HG03439 (cell line): ENCODE measurements around the gene CADPS.

Source experiments
- ATAC-seq: cut with Tn5 transposase; IDR thresholded peaks from one replicate; pipeline ENCODE4 v1.9.1; 2021; ENCODE audit warnings: mild to moderate bottlenecking, moderate library complexity; ENCODE audit not compliant: unreplicated experiment

CADPS gene

GRCh38 chr3:62562596-62562995 is 312.6 kb downstream of the CADPS start:
- ATAC-seq, result no peak

GRCh38 chr3:62562017-62562416 is 313.2 kb downstream of the CADPS start:
- ATAC-seq, result no peak

DNA sequence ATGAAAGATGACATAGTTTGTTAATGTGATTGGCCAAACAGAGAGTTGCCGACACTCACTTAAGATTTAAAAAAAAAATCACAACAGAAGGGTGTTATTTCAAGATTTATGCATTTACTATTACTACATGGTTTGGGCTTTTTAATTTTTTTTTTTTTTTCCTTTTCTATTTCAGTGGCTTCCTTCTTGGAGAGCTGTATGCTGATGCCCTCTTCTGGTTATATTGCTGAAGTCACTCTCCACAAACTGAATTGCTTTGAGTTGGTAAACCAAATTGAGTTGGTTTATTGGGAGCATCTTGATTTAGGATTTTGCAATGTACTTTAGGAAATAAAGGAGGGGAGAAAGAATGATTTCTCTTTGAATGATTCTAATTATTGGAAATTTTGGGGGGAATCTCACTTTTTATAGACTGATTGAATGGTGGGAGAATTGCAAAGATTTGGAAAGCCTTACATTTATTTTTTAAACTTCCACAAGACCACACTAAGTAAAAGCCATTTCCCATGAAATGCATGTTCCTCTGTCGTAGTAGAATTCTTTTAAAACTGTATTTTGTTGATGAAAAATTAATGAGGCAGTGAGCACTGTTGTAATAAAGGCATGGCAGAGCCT is 315.3 kb downstream of the CADPS start:
- ATAC-seq, result no peak

- no peak for ATAC-seq
These were observed 316.6 kb downstream of the CADPS start for GRCh38 chr3:62558549-62559112.

DNA sequence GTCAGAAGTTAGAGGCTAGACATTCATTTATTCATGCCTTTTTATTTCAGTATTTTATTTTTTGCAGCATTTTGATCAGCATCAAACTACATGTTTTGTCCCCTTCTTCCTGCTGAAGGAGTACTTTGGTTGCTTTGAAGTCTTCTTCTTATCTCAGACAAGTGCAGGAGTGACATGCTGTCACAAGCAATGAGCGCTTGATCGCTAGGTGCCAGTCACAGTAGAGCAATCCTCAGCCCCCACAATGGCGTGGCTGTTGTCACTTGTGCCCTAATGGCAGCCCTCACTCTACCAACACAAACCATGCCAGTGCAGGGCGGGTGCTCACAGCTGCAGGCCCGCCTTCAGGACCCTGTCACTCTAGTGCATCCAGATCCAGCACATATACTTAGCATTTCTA is 317.2 kb downstream of the CADPS start:
- ATAC-seq, result no peak

GRCh38 chr3:62557450-62557849 is 317.8 kb downstream of the CADPS start:
- ATAC-seq, result no peak

DNA sequence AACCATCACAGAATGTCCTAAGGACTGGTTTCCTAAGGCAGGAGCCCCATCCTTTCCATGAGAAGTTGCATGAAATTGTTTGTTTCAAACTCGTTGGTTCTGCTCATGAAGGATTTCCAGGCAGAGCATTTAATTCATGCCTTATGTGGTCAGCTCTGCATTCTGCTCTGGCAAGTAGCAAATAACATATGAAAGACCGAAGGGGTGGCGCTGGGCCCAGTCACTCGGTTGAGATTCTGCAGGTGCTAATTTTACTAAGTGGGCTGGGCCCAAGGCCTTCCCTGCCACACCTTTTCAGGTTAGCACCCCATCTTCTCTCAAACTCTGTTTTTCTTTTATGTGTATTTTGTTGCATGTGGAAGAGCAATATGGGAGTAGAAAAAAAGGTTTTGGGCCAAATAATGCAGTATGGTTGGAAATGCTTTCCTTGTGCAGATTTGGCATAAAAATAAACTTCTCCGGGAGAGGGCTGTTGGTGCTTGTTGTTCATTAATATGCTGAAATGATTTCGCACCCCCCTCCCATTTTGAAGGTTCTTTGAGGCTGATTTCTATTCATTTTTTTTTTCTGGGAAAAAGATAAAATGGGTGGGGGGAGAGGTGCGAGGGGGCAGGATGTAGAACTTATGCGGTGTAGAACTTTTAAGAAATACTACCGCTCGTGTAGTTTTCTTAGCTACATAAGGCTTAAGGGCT is 318.9 kb downstream of the CADPS start:
- no peak for ATAC-seq

GRCh38 chr3:62554264-62554799 is 320.9 kb downstream of the CADPS start:
- ATAC-seq, result no peak

DNA sequence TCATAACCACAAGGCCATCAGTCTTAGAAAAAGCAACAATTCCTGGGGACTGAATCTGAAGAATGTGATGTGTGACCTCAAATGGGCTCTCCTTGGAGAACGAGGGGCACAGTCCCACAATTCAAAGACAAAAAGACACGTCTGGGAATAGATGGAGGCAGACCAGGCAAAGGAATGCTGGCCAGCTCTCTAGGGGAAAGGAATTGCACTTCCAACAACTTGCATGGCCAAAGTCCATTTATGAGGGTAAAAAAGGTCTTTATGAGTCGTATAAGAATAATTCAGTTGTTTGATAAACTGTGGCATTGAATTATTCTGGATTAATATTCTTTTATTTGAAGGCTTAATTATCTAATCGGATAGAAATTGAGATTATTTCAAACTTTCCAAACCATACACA is 321.4 kb downstream of the CADPS start:
- ATAC-seq, result no peak

DNA sequence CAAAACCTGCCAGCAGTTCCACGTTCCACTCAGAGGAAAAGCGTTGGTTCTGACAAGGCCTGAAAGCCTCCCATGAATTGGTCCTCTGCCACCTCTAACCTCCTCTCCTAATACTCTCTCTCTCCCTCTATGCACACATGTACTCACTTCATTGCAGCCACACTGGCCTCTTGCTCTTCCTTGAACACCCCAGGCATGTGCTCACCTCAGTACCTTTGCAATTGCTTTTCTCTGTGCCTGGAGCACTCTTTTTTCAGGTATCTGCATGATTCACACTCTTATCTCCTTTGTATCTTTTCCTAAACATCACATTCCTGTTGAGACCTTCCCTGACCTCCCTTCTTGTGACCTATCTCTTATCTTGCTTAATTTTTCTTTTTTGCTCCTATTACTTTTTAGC is 323.7 kb downstream of the CADPS start:
- no peak for ATAC-seq

GRCh38 chr3:62550439-62550838 is 324.8 kb downstream of the CADPS start:
- no peak for ATAC-seq

DNA sequence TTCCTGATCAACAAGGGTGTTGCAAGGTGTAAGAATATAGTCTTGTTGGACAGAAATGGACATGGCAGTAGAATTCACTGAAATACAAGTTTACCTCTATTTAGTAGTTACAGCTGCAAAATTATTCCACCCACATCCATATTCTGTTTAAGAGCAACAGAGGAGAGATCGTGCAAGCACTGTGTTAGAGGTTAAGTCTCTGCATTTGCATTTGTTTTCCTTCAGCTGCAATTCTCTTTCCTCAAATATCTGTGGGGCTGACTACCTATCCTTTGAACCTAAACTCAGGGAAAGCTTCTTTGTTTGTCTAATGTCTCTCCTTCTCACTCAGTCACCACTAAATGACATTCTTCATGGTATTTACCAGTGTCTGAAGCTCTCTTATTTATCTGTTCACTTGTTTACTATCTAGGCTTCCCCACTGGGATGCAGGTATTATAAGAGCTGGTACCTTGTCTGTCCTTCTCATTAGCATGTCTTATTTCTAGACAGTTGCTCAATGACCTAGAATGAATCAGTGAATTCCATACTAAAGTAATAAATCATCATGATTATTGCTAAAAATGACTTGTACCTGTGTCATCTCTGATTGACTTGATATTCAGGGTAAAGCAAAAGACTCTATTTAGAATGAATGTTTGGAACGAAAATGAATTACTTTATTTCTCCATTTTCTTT is 326.5 kb downstream of the CADPS start:
- ATAC-seq, result no peak

GRCh38 chr3:62546266-62546665 is 328.9 kb downstream of the CADPS start:
- no peak for ATAC-seq

- ATAC-seq, result no peak
These were observed 333.0 kb downstream of the CADPS start for GRCh38 chr3:62542185-62542584.

GRCh38 chr3:62539762-62540161 is 335.5 kb downstream of the CADPS start:
- no peak for ATAC-seq

- ATAC-seq, result no peak
These were observed 336.4 kb downstream of the CADPS start for GRCh38 chr3:62538691-62539356.

DNA sequence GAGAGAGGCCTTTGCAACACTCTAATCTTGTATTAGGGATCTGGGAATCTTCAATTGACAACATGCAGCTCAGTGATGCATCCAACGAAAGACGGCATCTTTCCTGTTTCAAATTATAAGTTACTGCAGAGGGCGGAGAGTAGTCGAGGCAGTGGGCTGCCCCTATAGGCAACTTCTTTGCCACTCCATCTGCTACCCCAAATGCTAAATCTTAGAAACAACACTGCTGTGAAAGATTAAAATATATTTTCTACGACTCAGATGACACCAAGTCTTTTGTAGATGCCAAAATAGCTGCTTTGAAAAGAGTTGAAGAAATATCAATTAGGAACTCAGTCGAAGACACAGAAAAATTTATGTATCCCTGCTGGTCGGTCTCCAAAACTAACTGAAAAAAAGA is 340.9 kb downstream of the CADPS start:
- no peak for ATAC-seq

DNA sequence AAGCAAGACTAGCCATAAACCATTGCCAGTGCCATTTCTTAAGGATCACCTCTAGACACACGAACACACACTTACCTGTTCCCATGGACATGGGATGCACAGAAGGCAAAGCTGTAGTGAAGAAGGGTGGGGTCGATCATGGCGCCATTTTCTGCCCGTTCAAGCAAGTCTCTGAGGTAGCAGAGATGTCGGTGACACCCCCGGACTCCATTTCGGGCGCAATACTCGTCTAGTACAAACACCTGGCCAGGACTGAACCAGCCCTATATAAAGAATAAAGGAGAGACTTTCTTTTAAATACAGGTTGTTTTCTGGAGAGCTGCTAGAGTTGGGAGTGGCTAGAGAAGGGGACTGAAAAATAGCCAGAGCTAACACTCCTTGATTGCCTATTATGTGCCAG is 342.4 kb downstream of the CADPS start:
- no peak for ATAC-seq

DNA sequence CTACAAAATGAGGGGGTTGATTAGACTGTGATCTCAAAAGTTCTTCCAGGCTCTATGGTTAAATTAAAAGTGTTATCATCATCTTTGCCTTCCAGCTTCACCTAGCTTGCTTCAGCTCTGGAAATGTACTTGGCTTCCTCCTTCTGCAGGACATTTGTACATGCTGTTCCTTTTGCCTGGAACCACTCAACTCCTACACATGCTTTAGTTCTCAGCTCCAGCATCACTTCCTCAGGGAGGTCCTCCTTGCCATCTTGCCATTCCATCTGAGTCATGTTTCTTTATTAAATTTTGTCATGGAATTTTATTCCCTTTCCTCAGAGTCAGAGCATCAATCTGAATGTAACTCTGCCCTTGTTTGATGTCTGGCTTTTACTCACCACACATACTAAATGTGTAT is 343.2 kb downstream of the CADPS start:
- no peak for ATAC-seq

DNA sequence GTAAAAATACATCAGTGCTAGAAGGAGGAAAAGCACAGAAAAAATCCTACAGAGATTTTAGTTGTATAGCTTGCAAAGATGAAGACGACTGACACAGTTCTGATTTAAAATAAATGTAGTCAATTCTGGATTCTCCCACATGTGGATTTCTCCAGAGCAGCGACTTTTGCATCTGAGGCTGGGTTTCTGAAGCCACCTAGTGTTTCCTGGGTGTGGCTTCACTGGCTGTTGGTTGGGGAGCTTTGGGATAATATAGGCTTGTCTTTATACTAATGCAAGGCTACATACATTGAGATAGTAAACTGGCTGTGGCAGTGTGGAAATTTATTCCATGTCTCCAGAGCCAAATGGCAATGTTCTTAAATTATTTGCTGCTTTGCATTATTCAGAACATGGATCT is 343.7 kb downstream of the CADPS start:
- ATAC-seq, result no peak

GRCh38 chr3:62529230-62529629 is 346.0 kb downstream of the CADPS start:
- no peak for ATAC-seq
